CD4-positive, alpha-beta memory T cell (primary cell): Measurements from ENCODE around the gene SEPTIN2. TPM values are rescaled to one million over a fixed set of nuclear protein-coding genes. Genes with fewer than 3 reads are reported as not detected.

Experiments
- CTCF ChIA-PET: fragments of 350-600 bp; sonication (Branson Sonifier 250); formaldehyde crosslinking; loops from one replicate; lab custom pipeline; 2021; ENCODE audit warnings: inconsistent platforms; ENCODE audit not compliant: partially characterized antibody; lab: Charles Lee
- POLR2A ChIA-PET: fragments of 350-600 bp; sonication (Branson Sonifier 250); formaldehyde crosslinking; loops from one replicate; lab custom pipeline; 2021; ENCODE audit not compliant: partially characterized antibody; lab: Charles Lee
- DNase-seq, 5 donors: peaks; one replicate each; pipeline versions ENCODE4 v3.0.0 to v3.0.0-alpha.2; 2020 to 2022; ENCODE audit warnings: mixed read lengths in 1 of 5
- H3K27ac ChIP-seq: one replicate; pipeline ENCODE4 v1.7.0; 2013; ENCODE audit warnings: low read depth, low read length
- H3K27me3 ChIP-seq: 2 replicates; pipeline ENCODE4 v1.7.0; 2013; ENCODE audit warnings: mild to moderate bottlenecking, low read length, moderate library complexity; ENCODE audit not compliant: insufficient read depth
- H3K36me3 ChIP-seq: 2 replicates; pipeline ENCODE4 v1.7.0; 2013; ENCODE audit warnings: mild to moderate bottlenecking, low read length, moderate library complexity; ENCODE audit not compliant: insufficient read depth
- H3K4me1 ChIP-seq: 2 replicates; pipeline ENCODE4 v1.7.0; 2013; ENCODE audit warnings: mild to moderate bottlenecking, low read length, moderate library complexity; ENCODE audit not compliant: insufficient read depth
- H3K4me3 ChIP-seq, 2 donors: one replicate each; pipeline ENCODE4 v1.7.0; 2013; ENCODE audit warnings: low read length in 2 of 2, mild to moderate bottlenecking in 1 of 2
- H3K9me3 ChIP-seq, 2 donors: one replicate each; pipeline ENCODE4 v1.7.0; 2013; ENCODE audit warnings: low read length in 2 of 2, control low read depth in 1 of 2; ENCODE audit not compliant: control insufficient read depth in 1 of 2
- H3K27ac Mint-ChIP-seq, 7 donors: one replicate each; pipeline ENCODE4 v1.8.0; 2020 to 2021; ENCODE audit warnings: mixed read lengths in 7 of 7, mild to moderate bottlenecking in 6 of 7, inconsistent platforms in 3 of 7, moderate library complexity in 3 of 7
- H3K27me3 Mint-ChIP-seq, 2 donors: one replicate each; pipeline ENCODE4 v1.8.0; 2020 to 2021; ENCODE audit warnings: mixed read lengths in 2 of 2
- H3K36me3 Mint-ChIP-seq, 2 donors: one replicate each; pipeline ENCODE4 v1.8.0; 2020 to 2021; ENCODE audit warnings: mixed read lengths in 2 of 2, inconsistent platforms in 1 of 2, mild to moderate bottlenecking in 1 of 2
- H3K4me1 Mint-ChIP-seq, 4 donors: one replicate each; pipeline ENCODE4 v1.8.0; 2020 to 2021; ENCODE audit warnings: mixed read lengths in 4 of 4, mild to moderate bottlenecking in 1 of 4
- H3K4me3 Mint-ChIP-seq, 8 donors: one replicate each; pipeline ENCODE4 v1.8.0; 2020 to 2021; ENCODE audit warnings: mixed read lengths in 8 of 8, mild to moderate bottlenecking in 7 of 8, moderate library complexity in 6 of 8, inconsistent platforms in 3 of 8
- H3K9me3 Mint-ChIP-seq, 8 donors: one replicate each; pipeline ENCODE4 v1.8.0; 2020 to 2021; ENCODE audit warnings: mixed read lengths in 8 of 8, mild to moderate bottlenecking in 5 of 8, inconsistent platforms in 3 of 8, moderate library complexity in 1 of 8
- intact Hi-C: fragments of 100-400 bp; cut with micrococcal nuclease; formaldehyde crosslinking; loops from one replicate; pipeline ENCODE4 v1.15.1; 2023
- polyA plus RNA-seq, 2 donors: library from polyadenylated mRNA; unstranded; fragments of 300-500 nt; fragmentation: Illumina TruSeq; gene quantifications; one replicate each; pipeline ENCODE4 v1.2.3, GENCODE V29; 2021
- total RNA-seq, 2 experiments: library from RNA; stranded (reverse); gene quantifications; one replicate each; pipeline ENCODE4 v1.2.3, GENCODE V29; 2021

The SEPTIN2 gene
- total and polyA plus RNA-seq, 4 experiments from 2014 or later: 187 to 362 (median 290) TPM

DNA sequence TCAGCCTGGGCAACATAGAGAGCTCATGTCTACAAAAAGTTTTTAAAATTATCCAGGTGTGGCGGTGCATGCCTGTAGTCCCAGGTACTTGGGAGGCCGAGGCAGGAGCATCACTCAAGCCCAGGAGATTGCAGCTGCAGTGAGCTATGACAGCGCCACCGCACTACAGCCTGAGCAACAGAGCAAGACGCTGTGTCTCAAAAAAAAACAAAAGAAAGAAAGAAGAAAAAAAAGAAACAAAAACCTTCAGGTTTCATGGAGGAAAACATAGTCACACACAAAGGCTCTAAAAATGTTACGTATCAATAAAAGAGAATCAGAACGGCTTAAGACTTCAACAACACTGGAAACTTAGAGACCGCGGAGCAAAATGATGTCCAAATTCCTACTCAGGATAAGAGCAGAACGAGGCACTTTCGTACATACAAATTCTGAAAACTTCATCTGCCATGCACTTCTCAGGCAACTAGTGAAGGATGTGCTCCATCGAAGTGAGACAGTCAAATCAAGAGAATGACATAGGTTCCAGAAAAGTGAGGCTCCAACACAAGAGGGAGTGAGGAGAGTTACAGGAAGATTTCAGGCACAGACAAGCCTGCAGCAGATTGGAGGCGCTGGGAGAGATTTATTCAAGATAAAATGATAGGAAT is 4.7 kb upstream of the SEPTIN2 start:
- no peaks in the 10 kb centered on the region for H3K9me3 Mint-ChIP-seq
- intact Hi-C loops: loop anchor here (10.0 kb wide), 2 partner anchors 324 to 746 kb away; partner anchors contain the start of genes ATG4B, DUSP28, RNPEPL1 and THAP4
- H3K27me3 ChIP-seq: no peaks in the 10 kb centered on the region
- H3K36me3 Mint-ChIP-seq: peaks cover 5 to 16% of the 10 kb centered on the region in 2 donors
- H3K27ac Mint-ChIP-seq: peak overlapping the region; percentile 55 to 87 (median 76)
- peak overlapping the region in 3 of 8 donors; percentile 9 to 28 (median 13) for H3K4me3 Mint-ChIP-seq
- no peak for DNase-seq
- no peak overlapping the region for H3K4me3 ChIP-seq
- peaks cover 70% of the 10 kb centered on the region for H3K4me1 ChIP-seq
- CTCF ChIA-PET: no interaction called here
- no peaks in the 10 kb centered on the region for H3K9me3 ChIP-seq
- POLR2A ChIA-PET: interaction anchor here (1.9 kb wide), 1 partner anchor 12 kb away, joined by 4 read pairs; no protein-coding TSS in a partner anchor
- peaks cover 52 to 80% (median 66%) of the 10 kb centered on the region in 4 donors for H3K4me1 Mint-ChIP-seq
- no peak overlapping the region for H3K27ac ChIP-seq
- H3K27me3 Mint-ChIP-seq: peaks cover 0 to 1% of the 10 kb centered on the region in 2 donors
- H3K36me3 ChIP-seq: no peaks in the 10 kb centered on the region

- H3K27ac Mint-ChIP-seq: peak overlapping the region in 6 of 7 donors; percentile 4 to 87 (median 57)
- peaks cover 57 to 88% (median 71%) of the 10 kb centered on the region in 4 donors for H3K4me1 Mint-ChIP-seq
- H3K36me3 Mint-ChIP-seq: peaks cover 5 to 25% of the 10 kb centered on the region in 2 donors
- H3K27me3 Mint-ChIP-seq: peaks cover 0 to 1% of the 10 kb centered on the region in 2 donors
- H3K4me3 Mint-ChIP-seq: peak overlapping the region in 2 of 8 donors; percentile 5 to 47
- no peak overlapping the region for H3K27ac ChIP-seq
- no peaks in the 10 kb centered on the region for H3K9me3 Mint-ChIP-seq
- no peaks in the 10 kb centered on the region for H3K27me3 ChIP-seq
- intact Hi-C loops: loop anchor here (10.0 kb wide), 2 partner anchors 323 to 747 kb away; partner anchors contain the start of genes ATG4B, DUSP28, RNPEPL1 and THAP4
- no peak for DNase-seq
- H3K4me3 ChIP-seq: no peak overlapping the region
- no peaks in the 10 kb centered on the region for H3K36me3 ChIP-seq
- H3K9me3 ChIP-seq: no peaks in the 10 kb centered on the region
- peaks cover 76% of the 10 kb centered on the region for H3K4me1 ChIP-seq
- POLR2A ChIA-PET: interaction anchor here (1.1 to 1.9 kb wide), 2 partner anchors 10 to 13 kb away, joined by 3 to 4 read pairs; no protein-coding TSS in a partner anchor
- CTCF ChIA-PET: no interaction called here
These were observed 3.6 kb upstream of the SEPTIN2 start for GRCh38 chr2:241312082-241312481.

DNA sequence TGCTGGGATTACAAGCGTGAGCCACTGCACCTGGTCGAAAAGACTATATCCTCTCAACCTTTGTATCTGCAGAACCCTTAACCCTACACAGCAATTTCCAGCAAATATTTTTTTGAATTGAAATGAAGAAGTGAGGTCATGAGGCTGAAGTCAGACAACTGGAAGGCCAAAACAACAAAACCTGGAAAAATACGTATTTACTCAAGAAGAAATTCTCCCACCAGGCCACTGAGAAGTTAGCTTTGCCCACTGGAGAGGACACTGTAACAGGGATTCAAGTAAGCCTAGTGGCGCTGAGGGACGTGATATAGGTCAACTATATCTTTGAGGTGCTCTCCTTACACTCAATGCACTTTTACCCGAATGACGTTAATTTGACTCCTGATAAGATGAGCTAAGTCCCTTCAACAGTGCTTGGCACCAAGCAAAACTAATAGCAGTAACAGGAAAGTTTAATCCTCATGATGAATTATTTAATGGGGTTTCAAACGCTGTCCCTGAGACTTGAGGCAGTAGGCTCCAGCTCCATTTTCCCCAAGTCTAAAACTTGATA is 2.1 kb upstream of the SEPTIN2 start:
- Histone ChIP-seq H3K27ac (peak overlapping the region; percentile 96), H3K27me3 (no peaks in the 10 kb centered on the region), H3K9me3 (no peaks in the 10 kb centered on the region), H3K36me3 (no peaks in the 10 kb centered on the region), H3K4me1 (peaks cover 82% of the 10 kb centered on the region), H3K4me3 (no peak overlapping the region)
- POLR2A ChIA-PET: interaction anchor here (1.2 to 4.1 kb wide), 7 partner anchors 10 to 324 kb away, joined by 3 to 46 read pairs (median 12); partner anchors contain the start of genes ATG4B and THAP4
- H3K27me3 Mint-ChIP-seq: peaks cover 0 to 1% of the 10 kb centered on the region in 2 donors
- H3K4me1 Mint-ChIP-seq: peaks cover 57 to 92% (median 73%) of the 10 kb centered on the region in 4 donors
- H3K9me3 Mint-ChIP-seq: no peaks in the 10 kb centered on the region
- H3K27ac Mint-ChIP-seq: peak overlapping the region in 5 of 7 donors; percentile 38 to 99 (median 80)
- no peak for DNase-seq
- peaks cover 8 to 34% of the 10 kb centered on the region in 2 donors for H3K36me3 Mint-ChIP-seq
- intact Hi-C loops: loop anchor here (2.0 to 10.0 kb wide), 4 partner anchors 15 to 749 kb away; partner anchors contain the start of genes ATG4B, DUSP28, MTERF4 and RNPEPL1
- H3K4me3 Mint-ChIP-seq: peak overlapping the region; percentile 46 to 99 (median 90)
- CTCF ChIA-PET: interaction anchor here (1.2 to 3.2 kb wide), 4 partner anchors 8 to 213 kb away, joined by 4 to 14 read pairs (median 4); no protein-coding TSS in a partner anchor

GRCh38 chr2:241314226-241315092 is 1.3 kb upstream of the SEPTIN2 start:
- DNase-seq: no peak
- POLR2A ChIA-PET: interaction anchor here (0.6 to 4.1 kb wide), 28 partner anchors 9 to 749 kb away, joined by 3 to 46 read pairs (median 4); partner anchors contain the start of genes ATG4B, CAPN10, D2HGDH and DTYMK
- intact Hi-C loops: loop anchor here (1.0 to 10.0 kb wide), 12 partner anchors 16 to 750 kb away; partner anchors contain the start of genes ATG4B, DUSP28, FARP2 and MTERF4
- Histone ChIP-seq H3K4me3 (peak overlapping the region; percentile 81 to 87), H3K4me1 (peaks cover 82% of the 10 kb centered on the region), H3K36me3 (no peaks in the 10 kb centered on the region), H3K9me3 (no peaks in the 10 kb centered on the region), H3K27me3 (no peaks in the 10 kb centered on the region), H3K27ac (peak overlapping the region; percentile 96)
- peaks cover 55 to 92% (median 71%) of the 10 kb centered on the region in 4 donors for H3K4me1 Mint-ChIP-seq
- CTCF ChIA-PET: interaction anchor here (0.6 to 3.2 kb wide), 7 partner anchors 9 to 214 kb away, joined by 3 to 14 read pairs (median 4); no protein-coding TSS in a partner anchor
- H3K9me3 Mint-ChIP-seq: no peaks in the 10 kb centered on the region
- H3K4me3 Mint-ChIP-seq: peak overlapping the region; percentile 84 to 99 (median 94)
- peaks cover 2 to 32% of the 10 kb centered on the region in 2 donors for H3K36me3 Mint-ChIP-seq
- H3K27ac Mint-ChIP-seq: peak overlapping the region; percentile 93 to 100 (median 99)
- H3K27me3 Mint-ChIP-seq: peaks cover 0 to 1% of the 10 kb centered on the region in 2 donors

DNA sequence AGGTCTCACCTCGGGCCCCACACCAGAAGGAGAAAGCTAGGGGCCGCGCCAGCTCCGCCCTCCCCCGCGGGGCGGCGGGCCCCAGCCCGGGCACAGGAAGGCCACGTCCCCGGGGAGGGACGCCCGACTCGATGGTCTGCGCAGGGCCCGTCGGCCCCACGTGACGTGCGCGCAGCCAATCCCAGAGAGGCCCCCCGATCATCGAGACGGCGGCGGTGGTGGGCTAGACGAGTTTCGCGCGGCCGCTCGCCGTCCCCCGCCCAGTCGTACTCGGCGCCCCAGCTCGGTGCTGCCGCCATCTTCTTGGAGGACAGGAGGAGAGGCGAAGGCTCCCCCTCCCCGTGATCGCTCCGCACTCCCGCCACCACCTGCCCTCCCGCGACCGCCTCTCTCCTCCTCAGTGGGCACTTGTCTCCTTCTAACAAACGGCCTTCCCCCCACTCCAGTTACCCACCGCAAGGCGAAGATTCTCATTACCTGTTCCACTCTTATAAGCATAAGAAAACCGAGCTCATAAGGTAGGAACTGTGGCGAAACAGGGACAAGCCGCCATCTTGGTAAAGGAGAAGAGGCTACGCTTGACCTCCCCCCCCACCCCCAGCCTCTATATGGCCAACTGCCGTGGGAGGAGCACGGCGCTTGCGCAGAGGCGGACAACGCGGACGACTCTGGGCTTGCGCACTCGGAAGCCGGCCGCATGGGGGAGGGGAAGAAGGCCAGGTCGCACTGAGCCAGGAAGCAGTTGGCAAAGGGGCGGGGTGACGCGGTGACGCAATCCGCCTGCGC is 439 bp upstream of the SEPTIN2 start, which contains the start of gene HDLBP:
TSS of gene HDLBP (minus strand) at position 580 of the 786 bp plus-strand sequence. CDS start 48,803 bp downstream, outside the sequence.
- no peaks in the 10 kb centered on the region for H3K9me3 ChIP-seq
- ChIA-PET POLR2A (interaction anchor here (0.6 to 4.1 kb wide), 31 partner anchors 8 to 750 kb away, joined by 3 to 46 read pairs (median 4); partner anchors contain the start of genes ATG4B, CAPN10, D2HGDH and DTYMK), CTCF (interaction anchor here (0.6 to 3.2 kb wide), 6 partner anchors 9 to 215 kb away, joined by 3 to 14 read pairs (median 4); no protein-coding TSS in a partner anchor)
- Mint-ChIP-seq H3K4me3 (peak within 1 kb of the TSS; percentile 94 to 100 (median 98)), H3K9me3 (no peaks in the 10 kb centered on the region), H3K27ac (peak within 1 kb of the TSS; percentile 98 to 100 (median 99)), H3K27me3 (peaks cover 0 to 1% of the 10 kb centered on the region in 2 donors), H3K36me3 (peaks cover 2 to 35% of the 10 kb centered on the region in 2 donors), H3K4me1 (peaks cover 54 to 92% (median 70%) of the 10 kb centered on the region in 4 donors)
- peak within 1 kb of the TSS; percentile 87 for H3K4me3 ChIP-seq
- no peaks in the 10 kb centered on the region for H3K27me3 ChIP-seq
- H3K4me1 ChIP-seq: peaks cover 82% of the 10 kb centered on the region
- peak within 1 kb of the TSS; percentile 96 for H3K27ac ChIP-seq
- DNase-seq: peak; percentile 100
- intact Hi-C loops: loop anchor here (1.0 to 10.0 kb wide), 12 partner anchors 16 to 750 kb away; partner anchors contain the start of genes ATG4B, DUSP28, FARP2 and MTERF4
- H3K36me3 ChIP-seq: no peaks in the 10 kb centered on the region
